HG02763 (cell line): Measurements from ENCODE around the gene LPAR6.
"Not testable (repeated sequence)": the region's sequence is repeated elsewhere in the genome, so short reads cannot be mapped to it uniquely, and the experiment has no call there.

Experiments used
- ATAC-seq: cut with Tn5 transposase; IDR thresholded peaks from one replicate; pipeline ENCODE4 v1.9.1; 2021; ENCODE audit warnings: mild to moderate bottlenecking, moderate library complexity; ENCODE audit not compliant: unreplicated experiment

The LPAR6 gene, protein sequence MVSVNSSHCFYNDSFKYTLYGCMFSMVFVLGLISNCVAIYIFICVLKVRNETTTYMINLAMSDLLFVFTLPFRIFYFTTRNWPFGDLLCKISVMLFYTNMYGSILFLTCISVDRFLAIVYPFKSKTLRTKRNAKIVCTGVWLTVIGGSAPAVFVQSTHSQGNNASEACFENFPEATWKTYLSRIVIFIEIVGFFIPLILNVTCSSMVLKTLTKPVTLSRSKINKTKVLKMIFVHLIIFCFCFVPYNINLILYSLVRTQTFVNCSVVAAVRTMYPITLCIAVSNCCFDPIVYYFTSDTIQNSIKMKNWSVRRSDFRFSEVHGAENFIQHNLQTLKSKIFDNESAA

DNA sequence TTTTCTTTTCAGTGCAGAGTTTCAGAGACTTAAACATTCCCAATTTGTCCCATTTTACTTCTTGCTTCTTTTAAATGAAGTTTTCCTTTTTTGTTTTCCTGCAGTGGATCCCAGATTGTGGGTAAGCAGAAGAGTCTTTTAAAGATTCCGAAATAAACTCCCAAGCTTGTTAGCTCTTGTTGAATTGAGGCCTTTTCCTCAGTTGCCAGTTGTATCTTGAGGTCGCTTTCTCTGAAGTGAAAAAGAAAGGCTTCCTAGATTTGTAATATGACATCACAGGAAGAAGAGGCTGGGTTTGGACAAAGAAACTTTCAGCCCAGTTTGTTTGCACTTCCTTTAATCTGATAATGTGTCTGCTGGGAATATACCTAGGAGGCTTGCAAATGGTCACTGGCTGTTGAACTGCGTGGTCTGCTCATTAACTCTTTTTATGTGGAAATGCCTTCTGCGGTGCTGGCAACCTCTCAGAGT is at the start of gene LPAR6:
Gene LPAR6 (minus strand): TSS at position 233 of the 471 bp plus-strand sequence. CDS start 690 bp downstream, outside the sequence.
- ATAC-seq = no peak

GRCh38 chr13:48457578-48458242 is 44.8 kb upstream of the LPAR6 start:
- ATAC-seq = no peak

DNA sequence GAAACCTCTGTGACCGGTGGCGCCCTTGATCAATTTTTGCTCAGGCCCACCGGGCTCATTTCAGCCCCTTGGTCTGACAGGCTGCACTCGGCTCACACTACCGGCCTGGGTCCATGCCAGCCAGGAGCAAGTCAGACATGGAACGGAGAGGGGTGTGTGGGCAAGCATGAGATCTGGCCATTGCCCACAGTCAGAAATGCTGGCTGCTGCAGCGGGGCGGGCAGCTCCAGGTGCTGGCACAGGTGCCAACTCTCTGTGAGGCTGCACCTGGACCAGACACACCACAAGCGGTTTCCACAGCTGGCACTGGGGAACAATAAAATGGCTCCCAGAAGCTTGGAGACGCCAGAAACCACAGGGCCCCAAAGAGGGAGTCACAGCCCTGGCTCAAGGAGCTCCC is 43.6 kb upstream of the LPAR6 start:
- no peak for ATAC-seq

GRCh38 chr13:48451196-48451595 is 38.3 kb upstream of the LPAR6 start:
- ATAC-seq = not testable (repeated sequence)

DNA sequence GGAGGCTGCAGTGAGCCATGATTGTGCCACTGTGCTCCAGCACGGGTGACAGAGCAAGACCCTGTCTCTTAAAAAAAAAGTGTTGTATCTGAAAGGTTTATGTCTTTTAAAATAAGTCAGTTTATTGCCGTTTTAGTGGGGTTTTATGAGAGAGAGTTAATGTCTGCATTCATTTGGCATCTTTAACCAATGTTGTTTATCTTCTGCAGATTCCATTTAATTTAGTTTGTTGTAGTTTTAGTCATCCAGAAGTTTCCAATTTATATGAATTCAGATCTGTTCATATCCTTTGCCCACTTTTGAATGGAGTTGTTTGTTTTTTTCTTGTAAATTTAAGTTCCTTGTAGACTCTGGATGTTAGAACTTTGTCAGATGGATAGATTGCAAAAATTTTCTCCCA is 36.7 kb upstream of the LPAR6 start:
- no peak for ATAC-seq

- no peak for ATAC-seq
Measured at GRCh38 chr13:48448959-48449614, 36.2 kb upstream of the LPAR6 start.

DNA sequence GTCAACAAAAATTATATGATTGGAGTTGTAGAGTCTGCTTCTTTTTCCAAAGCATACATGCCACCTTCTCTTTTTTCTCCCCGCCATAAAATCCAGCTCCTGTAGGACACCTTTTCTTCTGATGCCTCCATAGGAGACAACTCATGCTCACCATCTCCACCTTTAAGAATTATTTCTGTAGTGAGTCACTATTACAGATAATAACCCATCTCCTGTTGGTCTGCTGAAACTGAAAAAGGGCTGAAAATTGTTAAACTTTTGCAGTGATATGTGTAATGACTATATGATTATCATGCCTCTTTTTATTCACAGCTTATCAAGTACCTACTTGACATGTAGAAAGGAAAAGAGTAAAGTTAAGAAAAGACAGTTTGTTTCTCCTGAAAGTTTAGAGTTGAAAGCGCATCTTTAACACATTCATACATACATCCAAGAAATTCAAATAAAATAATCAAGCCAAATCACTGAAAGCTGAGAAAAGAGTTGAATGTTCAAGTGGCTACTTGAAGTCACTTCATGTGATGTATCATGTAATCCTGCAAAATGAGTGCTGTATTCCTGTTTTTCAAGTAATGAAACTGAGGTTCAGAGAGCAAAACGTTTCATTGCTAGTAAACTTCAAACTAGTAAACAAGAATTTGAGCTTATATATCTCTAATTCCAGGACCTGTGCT is 35.5 kb upstream of the LPAR6 start:
- no peak for ATAC-seq

DNA sequence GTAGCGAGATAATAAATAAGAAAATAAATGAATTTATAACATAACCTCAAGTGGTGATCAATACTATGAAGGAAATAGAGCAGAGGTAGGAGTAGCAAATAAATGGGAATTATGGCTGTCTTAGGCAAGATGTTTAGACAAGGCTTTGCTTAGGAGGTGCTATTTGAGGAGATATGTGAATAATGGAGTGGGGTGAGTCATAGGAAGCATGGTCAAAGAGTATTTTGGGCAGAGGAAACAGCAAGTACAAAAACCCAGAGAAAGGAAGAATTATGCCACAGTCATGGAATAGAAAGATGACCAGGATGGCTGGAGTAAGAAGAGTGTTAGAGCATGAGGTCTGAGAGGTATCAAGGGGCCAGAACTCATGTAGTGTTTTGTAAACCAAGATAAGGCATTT is 33.6 kb upstream of the LPAR6 start:
- ATAC-seq = no peak

GRCh38 chr13:48443442-48444208 is 30.7 kb upstream of the LPAR6 start:
- no peak for ATAC-seq

GRCh38 chr13:48437371-48437770 is 24.5 kb upstream of the LPAR6 start:
- ATAC-seq = no peak

DNA sequence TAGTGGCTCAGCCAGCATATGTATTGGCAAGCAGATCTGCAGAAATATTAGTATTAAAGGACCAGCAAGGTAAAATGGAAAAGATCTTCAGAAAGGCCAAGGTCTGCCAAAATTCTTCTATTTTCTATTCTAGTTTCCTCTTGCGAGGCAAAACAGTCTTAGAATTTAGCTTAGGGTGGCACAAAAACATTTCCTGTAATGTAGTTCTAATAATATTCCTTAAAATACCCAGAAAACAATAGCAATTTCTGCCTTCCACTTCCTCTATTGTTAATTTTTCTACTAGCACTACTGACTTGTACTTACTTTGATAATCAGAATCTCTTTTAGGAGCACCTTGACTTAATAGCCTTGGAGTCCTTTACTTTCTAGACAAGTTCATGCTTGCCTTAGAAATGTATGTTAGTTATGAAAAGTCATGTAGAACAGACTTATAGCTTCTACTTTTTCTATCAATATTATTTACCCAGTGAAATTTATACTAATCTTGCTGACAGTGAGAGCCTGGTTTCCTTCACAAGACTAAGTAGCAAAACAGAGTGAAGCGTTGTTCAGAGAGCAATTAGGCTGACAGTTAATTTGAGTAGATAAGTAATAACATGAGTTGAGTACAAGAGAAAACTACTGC is 23.9 kb upstream of the LPAR6 start:
- ATAC-seq = no peak

DNA sequence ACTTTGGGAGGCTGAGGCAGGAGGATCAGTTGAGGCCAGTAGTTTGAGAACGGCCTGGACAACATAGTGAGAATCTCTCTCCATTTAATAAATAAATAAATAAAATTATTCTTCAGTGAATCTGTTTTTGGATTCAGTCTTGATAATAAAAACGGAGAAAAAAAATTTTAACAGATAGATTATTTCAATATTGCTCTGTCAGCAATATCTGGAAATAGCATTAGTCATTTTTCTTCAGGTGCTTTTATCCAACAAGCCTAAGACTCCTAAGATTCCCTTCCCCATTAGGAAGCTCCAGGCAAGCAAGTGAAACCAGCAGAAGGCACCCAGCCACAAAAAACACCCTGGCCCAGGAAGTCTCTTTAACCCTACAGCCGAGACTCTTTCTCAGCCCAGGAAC is 21.3 kb upstream of the LPAR6 start:
- ATAC-seq = no peak

DNA sequence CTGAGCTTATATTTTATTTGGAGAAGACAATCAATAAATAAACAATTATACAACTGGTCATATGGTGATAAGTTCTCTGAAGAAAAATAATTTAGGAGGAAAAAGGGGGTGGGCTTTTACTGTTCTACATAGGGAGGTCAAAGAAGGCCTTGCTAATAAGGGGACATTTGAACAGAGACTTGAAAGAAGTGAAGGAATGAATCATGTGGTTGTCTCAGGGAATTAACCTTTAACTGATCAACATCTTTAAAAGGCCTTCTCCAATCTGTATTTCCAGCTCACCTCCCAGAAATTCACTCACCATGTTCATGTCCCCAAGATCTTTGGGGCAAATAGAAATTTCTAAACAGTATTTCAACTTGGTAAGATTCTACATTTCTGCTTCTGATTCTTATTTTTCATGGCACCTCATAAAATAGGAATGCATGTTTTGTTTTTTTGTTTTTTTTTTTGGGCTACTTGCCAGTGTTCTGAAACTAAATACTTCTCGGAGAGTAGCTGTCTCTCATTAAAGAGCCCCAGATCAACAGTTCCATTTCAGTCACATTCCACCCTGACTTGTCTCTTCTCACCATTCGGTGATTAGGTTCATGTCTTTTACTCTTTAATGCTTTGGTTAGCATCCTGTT is 19.2 kb upstream of the LPAR6 start:
- ATAC-seq = no peak

- ATAC-seq = no peak
Measured at GRCh38 chr13:48431431-48431830, 18.5 kb upstream of the LPAR6 start.

DNA sequence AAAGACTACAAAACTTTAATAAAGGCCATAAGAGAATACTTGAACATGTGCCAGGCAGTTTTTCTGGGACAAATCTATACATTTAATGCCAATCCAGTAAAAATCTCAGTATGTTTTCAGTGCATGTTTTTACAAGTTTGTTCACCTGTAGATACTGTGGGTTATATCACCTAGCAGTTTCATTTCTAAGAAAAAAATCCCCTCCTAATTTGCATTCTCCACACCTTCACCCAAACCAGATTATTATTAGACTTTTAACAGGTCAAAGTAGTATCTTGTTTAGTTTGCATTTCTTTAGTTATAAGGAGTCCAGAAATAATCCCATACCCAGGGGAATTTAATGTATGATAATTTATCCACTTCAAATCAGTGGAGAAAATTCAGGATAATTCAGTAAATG is 17.0 kb upstream of the LPAR6 start:
- no peak for ATAC-seq

GRCh38 chr13:48429036-48429435 is 16.1 kb upstream of the LPAR6 start:
- no peak for ATAC-seq

- not testable (repeated sequence) for ATAC-seq
Measured at GRCh38 chr13:48426755-48427298, 13.9 kb upstream of the LPAR6 start.

DNA sequence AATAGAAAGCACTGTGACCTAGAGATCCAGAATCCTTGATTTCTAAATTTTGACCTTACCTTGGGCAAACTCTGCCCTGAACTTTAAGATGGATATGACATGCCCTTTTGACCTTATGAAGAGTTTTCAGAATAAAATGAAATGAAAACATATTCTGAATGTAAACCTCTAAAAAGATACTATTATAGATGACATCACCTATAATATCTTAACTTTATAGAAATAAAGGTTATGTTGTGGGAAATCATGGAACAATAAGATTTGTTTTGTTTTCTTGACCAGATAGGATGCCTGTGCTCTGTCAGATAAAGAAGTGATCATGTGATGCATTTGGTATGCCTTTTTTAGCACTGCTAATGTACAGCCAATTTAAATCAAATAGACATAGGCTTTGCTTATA is 13.1 kb upstream of the LPAR6 start:
- no peak for ATAC-seq

DNA sequence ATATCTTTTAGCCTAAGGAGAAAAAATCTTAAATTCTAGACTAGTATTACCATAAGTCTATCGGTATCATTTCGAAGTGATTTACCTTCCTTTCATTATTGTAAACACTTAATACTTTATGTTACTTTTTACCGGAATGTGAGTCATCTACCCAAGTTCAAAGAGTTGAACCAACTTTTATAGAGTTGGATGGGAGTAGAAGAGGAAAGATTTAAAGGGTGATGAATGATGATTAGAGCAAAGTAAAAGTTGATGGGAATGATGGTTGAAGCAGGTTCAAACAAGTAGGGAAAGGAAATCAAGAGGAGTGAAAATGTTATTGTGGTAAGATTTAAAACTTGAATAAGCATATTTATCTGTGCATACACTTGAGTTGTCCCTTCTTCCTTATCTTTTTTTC is 11.3 kb upstream of the LPAR6 start:
- no peak for ATAC-seq
